Common myeloid progenitor, CD34-positive (primary cell): ENCODE measurements around the gene CCNT1.
"Not testable (repeated sequence)": the region's sequence is repeated elsewhere in the genome, so short reads cannot be mapped to it uniquely, and the experiment has no call there.

Experiments used
- CTCF ChIA-PET: fragments of 350-600 bp; sonication (Branson Sonifier 250); formaldehyde crosslinking; loops from one replicate; lab custom pipeline; 2021; ENCODE audit warnings: antibody characterized with exemption; lab: Charles Lee
- POLR2A ChIA-PET: fragments of 350-600 bp; sonication (Branson Sonifier 250); formaldehyde crosslinking; loops from one replicate; lab custom pipeline; 2021; ENCODE audit warnings: antibody characterized with exemption; lab: Charles Lee
- DNase-seq, 3 donors: peaks; one replicate each; pipeline versions ENCODE4 v3.0.0 to v3.0.0-alpha.2; 2013
- H3K27ac ChIP-seq, 2 experiments: 1 replicate in 1 of 2; 2 replicates in 1 of 2; pipeline ENCODE4 v1.7.0; 2013; ENCODE audit warnings: inconsistent platforms in 2 of 2, low read length in 2 of 2, mild to moderate bottlenecking in 2 of 2, low read depth in 1 of 2, moderate library complexity in 1 of 2; ENCODE audit not compliant: severe bottlenecking in 2 of 2, insufficient read depth in 1 of 2, poor library complexity in 1 of 2
- H3K27me3 ChIP-seq, 5 experiments: replicated peaks in 2 of 5; 1 replicate in 3 of 5; 2 replicates in 2 of 5; pipeline versions ENCODE4 v1.6.1 to v1.7.0; 2013; ENCODE audit warnings: low read length in 4 of 5, mild to moderate bottlenecking in 2 of 5, moderate library complexity in 2 of 5, inconsistent platforms in 1 of 5; ENCODE audit not compliant: insufficient read depth in 5 of 5, control insufficient read depth in 4 of 5
- H3K36me3 ChIP-seq, 4 experiments: 1 replicate in 2 of 4; 2 replicates in 2 of 4; pipeline versions ENCODE4 v1.6.1 to v1.7.0; 2013; ENCODE audit warnings: low read length in 3 of 4, control low read depth in 1 of 4, mild to moderate bottlenecking in 1 of 4; ENCODE audit not compliant: control insufficient read depth in 4 of 4, insufficient read depth in 4 of 4
- H3K4me1 ChIP-seq, 4 experiments: 1 replicate in 3 of 4; 2 replicates in 1 of 4; pipeline versions ENCODE4 v1.6.1 to v1.7.1; 2013; ENCODE audit warnings: low read length in 3 of 4, mild to moderate bottlenecking in 3 of 4, control low read depth in 1 of 4, inconsistent platforms in 1 of 4, moderate library complexity in 1 of 4; ENCODE audit not compliant: control insufficient read depth in 4 of 4, insufficient read depth in 4 of 4; ENCODE audit errors: control extremely low read depth in 1 of 4
- H3K4me3 ChIP-seq, 7 experiments: 1 replicate in 4 of 7; 2 replicates in 3 of 7; pipeline versions ENCODE4 v1.5.1 to v1.7.0; 2013; ENCODE audit warnings: mild to moderate bottlenecking in 7 of 7, low read length in 6 of 7, moderate library complexity in 6 of 7, inconsistent platforms in 2 of 7, low read depth in 2 of 7, control low read depth in 1 of 7; ENCODE audit not compliant: insufficient read depth in 4 of 7, control insufficient read depth in 1 of 7; ENCODE audit errors: extremely low read depth in 1 of 7
- H3K9me3 ChIP-seq, 5 experiments: 1 replicate in 4 of 5; 2 replicates in 1 of 5; pipeline versions ENCODE4 v1.6.1 to v1.7.1; 2013; ENCODE audit warnings: low read length in 4 of 5, mild to moderate bottlenecking in 2 of 5, inconsistent platforms in 1 of 5, low read depth in 1 of 5, moderate library complexity in 1 of 5; ENCODE audit not compliant: control insufficient read depth in 4 of 5, insufficient read depth in 2 of 5; ENCODE audit errors: control extremely low read depth in 1 of 5
- WGBS: methylation state at CpG from one replicate; pipeline ENCODE4 v1.1.5; 2013; ENCODE audit not compliant: insufficient coverage; 5-methylcytosine and 5-hydroxymethylcytosine counted together

Gene CCNT1

GRCh38 chr12:48719002-48719401 is 2.5 kb upstream of the CCNT1 start:
- Histone ChIP-seq H3K9me3 (peaks cover 0 to 11% (median 0%) of the 10 kb centered on the region in 5 experiments), H3K4me1 (peaks cover 2 to 25% (median 12%) of the 10 kb centered on the region in 4 experiments)
- 90% methylated on average over 3 of the region's 4 CpGs for WGBS
- POLR2A ChIA-PET, DNase-seq, CTCF ChIA-PET, H3K36me3 ChIP-seq, H3K4me3 ChIP-seq, H3K27ac ChIP-seq, H3K27me3 ChIP-seq: not testable (repeated sequence)

GRCh38 chr12:48717252-48717695 is 767 bp upstream of the CCNT1 start:
- peak overlapping the region; percentile 82 to 100 for H3K27ac ChIP-seq
- H3K36me3 ChIP-seq: peaks cover 5 to 23% (median 11%) of the 10 kb centered on the region in 4 experiments
- ChIA-PET CTCF (interaction anchor here (1.1 to 1.2 kb wide), 2 partner anchors 36 to 55 kb away, joined by 3 to 5 read pairs; no protein-coding TSS in a partner anchor), POLR2A (interaction anchor here (0.7 to 1.0 kb wide), 2 partner anchors 35 to 976 kb away, joined by 3 to 4 read pairs; partner anchors contain the start of gene KANSL2)
- H3K9me3 ChIP-seq: peaks cover 0 to 11% (median 0%) of the 10 kb centered on the region in 5 experiments
- H3K4me1 ChIP-seq: peaks cover 2 to 25% (median 12%) of the 10 kb centered on the region in 4 experiments
- H3K4me3 ChIP-seq: peak overlapping the region; percentile 52 to 99 (median 90)
- WGBS: 8% methylated on average over 14 of the region's 21 CpGs
- H3K27me3 ChIP-seq: no peaks in the 10 kb centered on the region
- DNase-seq: peak; percentile 22 to 57 (median 54)

DNA sequence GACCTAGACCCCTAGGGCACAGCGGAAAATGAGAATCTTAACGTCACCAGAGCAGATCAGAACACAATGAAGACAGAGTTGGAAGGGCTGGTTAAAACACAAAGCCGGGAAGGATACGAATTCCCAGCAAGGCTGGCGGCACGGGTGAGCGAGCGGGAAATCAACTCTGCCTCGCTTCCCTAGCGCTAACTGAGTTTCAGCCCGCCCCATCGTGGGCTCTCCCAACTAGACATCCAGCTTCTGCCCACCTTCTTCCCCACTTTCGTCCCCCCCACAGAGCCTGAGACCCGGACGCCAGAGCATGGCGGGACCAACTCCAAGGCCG is 377 bp downstream of the CCNT1 start:
- ChIA-PET CTCF (interaction anchor here (1.4 kb wide), 1 partner anchor 69 kb away, joined by 3 read pairs; no protein-coding TSS in a partner anchor), POLR2A (interaction anchor here (0.7 to 1.9 kb wide), 3 partner anchors 34 to 983 kb away, joined by 3 to 15 read pairs (median 3); partner anchors contain the start of genes DDX23 and KANSL2)
- peaks cover 2 to 25% (median 12%) of the 10 kb centered on the region in 4 experiments for H3K4me1 ChIP-seq
- peak overlapping the region; percentile 77 to 99 (median 91) for H3K4me3 ChIP-seq
- 1% methylated on average over 12 of the region's 17 CpGs for WGBS
- DNase-seq: peak in 2 of 3 donors; percentile 8
- peak overlapping the region; percentile 99 to 100 for H3K27ac ChIP-seq
- H3K36me3 ChIP-seq: peaks cover 7 to 29% (median 17%) of the 10 kb centered on the region in 4 experiments
- H3K27me3 ChIP-seq: no peaks in the 10 kb centered on the region
- peaks cover 0 to 8% (median 2%) of the 10 kb centered on the region in 5 experiments for H3K9me3 ChIP-seq

GRCh38 chr12:48712209-48712608 is 4.3 kb downstream of the CCNT1 start:
- WGBS: 100% methylated on average over 4 of the region's 10 CpGs
- H3K4me1 ChIP-seq: peaks cover 0 to 21% (median 10%) of the 10 kb centered on the region in 4 experiments
- ChIA-PET CTCF (interaction anchor here (1.2 to 1.7 kb wide), 2 partner anchors 8 to 10 kb away, joined by 4 read pairs; no protein-coding TSS in a partner anchor), POLR2A (no interaction called here)
- H3K9me3 ChIP-seq: peaks cover 0 to 2% (median 0%) of the 10 kb centered on the region in 5 experiments
- H3K27me3 ChIP-seq: no peaks in the 10 kb centered on the region
- no peak for DNase-seq
- no peak overlapping the region for H3K4me3 ChIP-seq
- H3K27ac ChIP-seq: no peak overlapping the region
- H3K36me3 ChIP-seq: peaks cover 9 to 50% (median 31%) of the 10 kb centered on the region in 4 experiments

- POLR2A ChIA-PET, H3K4me1 ChIP-seq, DNase-seq, H3K4me3 ChIP-seq, H3K27ac ChIP-seq, CTCF ChIA-PET, H3K27me3 ChIP-seq, H3K9me3 ChIP-seq: not testable (repeated sequence)
- WGBS: 96% methylated on average over 3 of the region's 7 CpGs
- peaks cover 16 to 59% (median 39%) of the 10 kb centered on the region in 4 experiments for H3K36me3 ChIP-seq
Measured at GRCh38 chr12:48698822-48699221, 17.7 kb downstream of the CCNT1 start.

DNA sequence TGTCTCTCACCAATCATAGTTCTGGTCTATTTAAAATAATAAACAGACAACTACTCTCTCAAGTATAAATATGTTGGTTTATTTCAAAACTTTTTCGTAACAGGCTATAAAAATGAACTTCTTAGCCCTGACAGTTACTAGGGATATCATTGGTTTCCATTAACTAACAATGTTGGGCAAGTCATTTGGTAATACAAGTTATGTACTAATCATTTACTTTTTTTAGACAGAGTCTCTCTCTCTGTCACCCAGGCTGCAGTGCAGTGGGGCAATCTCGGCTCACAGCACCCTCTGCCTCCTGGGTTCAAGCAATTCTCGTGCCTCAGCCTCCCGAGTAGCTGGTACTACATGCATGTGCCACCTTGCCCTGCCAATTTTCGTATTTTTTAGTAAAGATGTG is 19.9 kb downstream of the CCNT1 start:
- no peak overlapping the region for H3K4me3 ChIP-seq
- 92% methylated on average over 4 of the region's 5 CpGs for WGBS
- POLR2A ChIA-PET: no interaction called here
- CTCF ChIA-PET: interaction anchor here (1.2 kb wide), 1 partner anchor 13 kb away, joined by 3 read pairs; no protein-coding TSS in a partner anchor
- H3K36me3 ChIP-seq: peaks cover 17 to 69% (median 48%) of the 10 kb centered on the region in 4 experiments
- no peaks in the 10 kb centered on the region for H3K9me3 ChIP-seq
- no peaks in the 10 kb centered on the region for H3K27me3 ChIP-seq
- DNase-seq: no peak
- H3K4me1 ChIP-seq: no peaks in the 10 kb centered on the region
- no peak overlapping the region for H3K27ac ChIP-seq

GRCh38 chr12:48695859-48696258 is 20.6 kb downstream of the CCNT1 start:
- Histone ChIP-seq H3K27me3 (no peaks in the 10 kb centered on the region), H3K4me1 (no peaks in the 10 kb centered on the region), H3K9me3 (no peaks in the 10 kb centered on the region), H3K36me3 (peaks cover 17 to 75% (median 51%) of the 10 kb centered on the region in 4 experiments), H3K27ac (no peak overlapping the region), H3K4me3 (no peak overlapping the region)
- ChIA-PET POLR2A (no interaction called here), CTCF (interaction anchor here (0.9 to 1.2 kb wide), 2 partner anchors 9 to 14 kb away, joined by 3 to 5 read pairs; no protein-coding TSS in a partner anchor)
- no peak for DNase-seq
- 100% methylated on average over 2 of the region's 2 CpGs for WGBS
